Cardiac septum (tissue), 1 donor: ENCODE results near the gene DUSP6. TPM values are rescaled to one million over a fixed set of nuclear protein-coding genes. Genes with fewer than 3 reads are reported as not detected.

Source experiments
- DNase-seq: peaks from one replicate; pipeline ENCODE4 v3.0.0-alpha.2; 2020; ENCODE audit warnings: low spot score
- intact Hi-C: fragments of 100-400 bp; cut with DNase I; formaldehyde crosslinking; loops from one replicate; pipeline ENCODE4 v1.14.0; 2022
- long read RNA-seq: library from polyadenylated mRNA; unstranded; transcript quantifications from one replicate; pipeline ENCODE4 v2.0.0, GENCODE V29; 2021
- total RNA-seq: library from RNA; stranded (reverse); fragmentation: NEBNext Ultra II Directional; extraction: Animal tissue kit (Norgen Biotek cat#: 25700); gene quantifications from one replicate; pipeline ENCODE4 v1.2.1, GENCODE V29; 2021
- donor health status: DM: no; HTN: no; CAD: no.

DUSP6 gene, protein sequence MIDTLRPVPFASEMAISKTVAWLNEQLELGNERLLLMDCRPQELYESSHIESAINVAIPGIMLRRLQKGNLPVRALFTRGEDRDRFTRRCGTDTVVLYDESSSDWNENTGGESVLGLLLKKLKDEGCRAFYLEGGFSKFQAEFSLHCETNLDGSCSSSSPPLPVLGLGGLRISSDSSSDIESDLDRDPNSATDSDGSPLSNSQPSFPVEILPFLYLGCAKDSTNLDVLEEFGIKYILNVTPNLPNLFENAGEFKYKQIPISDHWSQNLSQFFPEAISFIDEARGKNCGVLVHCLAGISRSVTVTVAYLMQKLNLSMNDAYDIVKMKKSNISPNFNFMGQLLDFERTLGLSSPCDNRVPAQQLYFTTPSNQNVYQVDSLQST
- total RNA-seq: 28.9 TPM
- long read RNA-seq, full-length matches to known transcripts: 20 of 22 reads
- long read RNA-seq, partial matches to known transcripts: 0 of 22 reads
- long read RNA-seq, other reads (novel, unspliced or antisense): 2 of 22 reads

GRCh38 chr12:89352492-89353187, at the start of gene DUSP6:
TSS of gene DUSP6 (minus strand) at chr12:89352501. CDS start at chr12:89352039, 462 bp downstream.
- peak; percentile 98 for DNase-seq
- intact Hi-C loops: loop anchor here (1.0 to 10.0 kb wide), 8 partner anchors 35 to 300 kb away; partner anchors contain the start of genes GALNT4 and POC1B

DNA sequence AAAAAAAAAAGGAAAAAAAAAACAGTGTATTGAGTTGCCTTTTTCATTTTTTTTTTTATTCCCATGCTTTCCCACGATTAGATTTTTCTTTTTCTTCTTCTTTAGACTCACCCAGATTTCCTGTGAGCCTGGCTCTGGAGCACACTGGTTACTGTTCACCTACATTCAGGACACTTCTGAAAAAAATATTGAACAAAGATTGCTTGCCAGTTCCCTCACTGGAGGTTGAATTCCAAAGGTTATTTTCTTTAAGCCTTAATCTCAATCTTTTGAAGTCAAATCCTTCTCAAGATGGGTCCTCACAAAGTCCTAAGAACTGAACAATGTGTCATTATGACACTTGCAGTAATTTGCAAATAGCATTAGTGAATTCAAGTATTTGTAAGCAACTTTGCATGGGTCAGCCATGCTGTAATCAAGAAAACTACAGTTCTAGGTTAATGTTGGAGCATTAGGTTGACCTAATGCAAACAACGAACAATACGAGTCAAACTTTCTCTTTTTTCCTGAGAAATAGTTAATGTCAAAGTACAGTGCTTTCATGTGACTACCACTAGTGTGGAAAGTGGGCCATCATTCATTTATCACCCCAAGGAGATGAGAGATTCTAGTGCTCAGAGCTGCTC, 49.2 kb upstream of the DUSP6 start:
- DNase-seq: no peak
- intact Hi-C loops: no loop called here

DNA sequence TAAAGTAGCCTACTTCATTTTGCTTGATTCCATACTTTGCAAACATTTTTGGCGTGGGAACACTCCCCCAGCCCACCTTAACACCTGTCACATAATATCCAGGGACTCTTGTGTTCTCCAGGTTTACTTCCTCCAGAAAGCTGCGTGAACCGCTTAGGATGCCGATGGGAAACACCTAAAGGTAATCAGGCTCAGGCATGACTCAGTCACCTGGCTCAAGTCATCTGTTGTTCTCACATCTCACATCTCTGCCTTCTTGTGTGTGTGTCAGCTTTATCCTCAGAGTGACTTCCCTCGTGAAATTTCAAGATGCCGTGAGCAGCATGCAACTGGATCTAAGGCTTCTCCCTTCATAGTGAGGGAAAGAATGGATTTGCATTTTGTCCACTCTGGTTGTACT, 48.1 kb upstream of the DUSP6 start:
- intact Hi-C loops: no loop called here
- DNase-seq: no peak

GRCh38 chr12:89395712-89396111, 43.4 kb upstream of the DUSP6 start:
- DNase-seq: no peak
- intact Hi-C loops: no loop called here

- DNase-seq: no peak
- intact Hi-C loops: no loop called here
These were observed 41.3 kb upstream of the DUSP6 start for GRCh38 chr12:89393551-89394121.

DNA sequence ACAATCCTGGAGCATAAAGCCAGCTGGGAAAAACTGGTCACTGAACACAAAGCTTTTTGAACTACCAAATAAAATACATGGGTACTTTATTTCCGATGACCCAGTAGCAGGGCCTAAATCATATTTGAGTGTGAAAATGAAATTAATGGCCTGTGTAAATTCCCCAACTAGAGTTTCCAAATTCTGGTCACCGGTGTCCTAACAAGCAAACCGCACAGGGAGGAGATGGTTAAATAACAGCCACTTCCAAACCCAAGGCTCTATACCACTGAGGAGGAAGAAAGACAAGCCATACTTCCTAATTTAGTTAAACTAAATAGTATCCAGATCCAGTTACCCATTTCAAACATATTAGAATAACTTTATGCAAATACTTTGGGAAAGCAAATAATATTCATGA, 40.1 kb upstream of the DUSP6 start:
- no peak for DNase-seq
- intact Hi-C loops: no loop called here

- intact Hi-C loops: no loop called here
- no peak for DNase-seq
These were observed 39.5 kb upstream of the DUSP6 start for GRCh38 chr12:89391726-89392336.

DNA sequence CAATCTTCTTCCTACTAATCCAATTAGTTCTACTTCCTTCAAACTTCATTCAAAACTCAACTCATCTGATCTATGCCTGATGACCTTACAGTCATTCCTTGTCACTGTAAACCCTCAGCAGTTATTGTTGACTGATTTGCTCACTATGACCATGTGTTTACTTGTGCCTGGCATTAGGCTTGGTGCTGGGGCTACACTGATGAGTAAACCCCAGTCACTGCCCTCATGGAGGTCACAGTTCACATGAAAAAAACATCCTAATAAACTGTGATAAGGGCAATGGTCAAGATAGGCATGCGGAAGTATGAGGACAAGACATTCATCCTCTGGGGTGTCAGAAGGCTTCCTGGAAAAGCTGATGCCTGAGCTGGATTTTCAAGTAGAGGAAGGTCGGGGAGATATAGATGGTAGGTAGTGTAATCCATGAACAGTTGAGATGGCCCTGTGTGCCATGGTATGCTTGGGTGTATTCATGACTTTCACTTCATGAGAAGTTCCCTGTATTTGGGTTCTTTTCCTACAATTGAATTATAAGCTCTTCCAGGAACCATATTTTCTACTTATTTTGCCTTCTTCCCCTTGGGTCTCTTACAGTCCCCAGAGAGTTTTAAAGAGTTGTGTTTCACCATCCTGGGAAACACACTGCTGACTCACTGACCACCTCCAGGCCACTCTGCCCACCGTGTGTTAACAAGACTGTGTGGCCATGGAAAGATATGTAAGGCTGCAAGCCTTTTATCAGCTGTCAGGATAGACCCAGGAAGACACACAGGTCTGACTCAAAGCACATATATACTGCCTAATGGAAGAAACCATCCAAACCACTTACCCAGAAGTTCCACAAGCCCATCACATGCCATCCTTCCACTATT, 38.7 kb upstream of the DUSP6 start:
- no peak for DNase-seq
- intact Hi-C loops: no loop called here

- DNase-seq: no peak
- intact Hi-C loops: loop anchor here (5.0 kb wide), 1 partner anchor 38 kb away; the partner anchor contains the start of gene DUSP6
These were observed 37.7 kb upstream of the DUSP6 start for GRCh38 chr12:89389755-89390661.

DNA sequence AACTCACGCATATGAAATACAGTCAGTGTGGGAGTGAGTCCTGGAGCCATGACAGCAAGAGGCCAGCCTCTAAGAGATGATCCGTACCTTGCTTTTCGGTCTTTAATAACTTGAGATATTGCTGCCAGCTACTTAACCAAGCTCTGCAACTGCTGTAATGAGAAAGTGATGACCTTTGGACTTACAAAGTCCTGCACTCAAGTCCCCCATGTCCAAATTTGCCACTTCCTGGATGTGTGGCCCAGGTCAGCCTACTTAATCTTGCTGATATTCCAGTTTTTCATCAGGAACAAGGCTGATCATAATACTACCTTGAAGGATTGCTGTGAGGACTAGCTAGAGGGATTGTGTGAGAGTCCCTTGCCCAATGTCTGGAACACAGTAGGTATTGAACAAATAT, 33.8 kb upstream of the DUSP6 start:
- intact Hi-C loops: loop anchor here (5.0 kb wide), 1 partner anchor 34 kb away; the partner anchor contains the start of gene DUSP6

GRCh38 chr12:89384807-89385206, 32.5 kb upstream of the DUSP6 start:
- intact Hi-C loops: loop anchor here (5.0 kb wide), 1 partner anchor 33 kb away; the partner anchor contains the start of gene DUSP6
- no peak for DNase-seq

More for the DNA sequence above, 33.8 kb upstream of the DUSP6 start:
- DNase-seq: no peak

DNA sequence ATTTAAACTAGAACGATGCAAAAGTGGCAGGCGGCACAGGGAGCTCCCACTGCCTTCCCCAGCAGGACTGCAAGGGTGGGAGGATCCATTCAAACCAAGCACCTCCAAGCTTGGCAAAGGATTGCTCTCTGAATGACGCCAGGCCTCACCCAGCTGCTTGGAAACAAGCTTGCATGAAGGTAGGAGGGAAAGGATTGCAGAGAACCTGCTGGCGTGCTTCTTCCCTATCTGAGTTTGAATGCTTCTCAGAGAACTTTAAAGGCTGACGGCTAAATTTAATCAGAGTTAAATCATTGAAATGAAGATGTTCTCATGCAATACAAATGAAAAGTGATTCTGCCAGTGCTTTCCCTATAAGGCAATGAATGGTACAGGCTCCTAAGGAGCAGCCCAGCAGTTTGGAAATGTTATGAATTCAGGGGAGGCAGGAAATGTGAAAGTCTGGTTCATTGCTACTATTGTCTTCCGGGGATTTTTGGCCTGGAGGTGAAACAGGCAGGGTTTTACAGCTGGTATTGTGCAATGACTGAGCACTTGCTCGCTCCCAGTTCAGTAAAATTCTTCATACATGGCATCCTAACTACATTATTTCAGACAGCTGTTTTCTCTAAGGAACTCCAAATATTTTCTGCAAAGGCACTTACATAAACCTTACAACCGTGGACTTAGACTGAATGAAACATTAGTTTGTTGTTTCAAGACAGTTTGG, 31.9 kb upstream of the DUSP6 start:
- DNase-seq: no peak
- intact Hi-C loops: no loop called here

- intact Hi-C loops: loop anchor here (2.0 kb wide), 1 partner anchor 69 kb away; no protein-coding TSS in a partner anchor
- no peak for DNase-seq
These were observed 31.1 kb upstream of the DUSP6 start for GRCh38 chr12:89383235-89384049.

GRCh38 chr12:89382328-89382727, 30.0 kb upstream of the DUSP6 start:
- no peak for DNase-seq
- intact Hi-C loops: loop anchor here (2.0 kb wide), 1 partner anchor 70 kb away; no protein-coding TSS in a partner anchor

- intact Hi-C loops: no loop called here
- DNase-seq: no peak
These were observed 27.7 kb upstream of the DUSP6 start for GRCh38 chr12:89379839-89380467.
